SKM-1 treated with dmso at 0.1 percent for 144 hours (cell line): ENCODE results near the gene PMVK.

Experiments used
- DNase-seq: peaks from one replicate; lab custom pipeline; 2025; ENCODE audit not compliant: unreplicated experiment; lab: John Stamatoyannopoulos, UW

PMVK gene

GRCh38 chr1:154881820-154882535 is 54.5 kb downstream of the PMVK start:
- no peak for DNase-seq

DNA sequence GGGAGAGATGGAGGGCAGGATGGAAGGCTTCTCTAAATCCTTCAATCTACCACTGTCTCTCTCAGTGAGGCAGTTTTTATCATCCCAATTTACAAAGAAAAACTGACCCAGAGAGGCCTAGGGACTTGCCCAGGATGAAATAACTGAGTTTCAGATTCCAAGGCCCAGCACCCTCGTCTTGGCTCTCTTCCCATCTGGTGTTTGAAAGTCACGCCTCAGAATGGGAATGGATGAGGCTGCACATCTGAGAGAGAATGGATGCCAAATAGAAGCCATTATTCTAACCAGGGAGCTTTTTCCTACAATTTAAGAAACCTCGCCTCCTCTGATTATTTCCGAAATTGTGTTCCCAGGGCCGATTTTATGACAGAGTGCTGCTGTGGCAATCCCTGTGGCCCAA is 55.8 kb downstream of the PMVK start:
- DNase-seq: no peak

DNA sequence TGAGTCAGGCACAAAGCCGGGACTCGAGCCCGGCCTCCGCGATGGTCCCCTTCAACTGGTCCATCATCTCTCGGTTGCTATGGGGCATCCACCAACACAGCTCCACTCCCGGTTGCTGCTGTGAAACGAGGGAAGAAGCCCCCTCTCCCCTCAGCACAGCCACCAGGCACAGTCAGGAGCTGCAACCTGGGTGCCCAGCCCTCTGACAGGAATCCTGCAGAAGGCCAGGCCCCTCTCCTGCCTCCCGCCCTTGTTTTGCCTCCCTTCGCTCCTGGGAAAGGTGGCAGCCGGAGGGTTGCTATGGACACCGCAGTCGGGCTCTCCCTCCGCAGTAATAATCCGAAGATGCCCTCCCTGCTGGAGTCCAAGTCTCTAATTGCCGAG is 57.5 kb downstream of the PMVK start:
- no peak for DNase-seq

DNA sequence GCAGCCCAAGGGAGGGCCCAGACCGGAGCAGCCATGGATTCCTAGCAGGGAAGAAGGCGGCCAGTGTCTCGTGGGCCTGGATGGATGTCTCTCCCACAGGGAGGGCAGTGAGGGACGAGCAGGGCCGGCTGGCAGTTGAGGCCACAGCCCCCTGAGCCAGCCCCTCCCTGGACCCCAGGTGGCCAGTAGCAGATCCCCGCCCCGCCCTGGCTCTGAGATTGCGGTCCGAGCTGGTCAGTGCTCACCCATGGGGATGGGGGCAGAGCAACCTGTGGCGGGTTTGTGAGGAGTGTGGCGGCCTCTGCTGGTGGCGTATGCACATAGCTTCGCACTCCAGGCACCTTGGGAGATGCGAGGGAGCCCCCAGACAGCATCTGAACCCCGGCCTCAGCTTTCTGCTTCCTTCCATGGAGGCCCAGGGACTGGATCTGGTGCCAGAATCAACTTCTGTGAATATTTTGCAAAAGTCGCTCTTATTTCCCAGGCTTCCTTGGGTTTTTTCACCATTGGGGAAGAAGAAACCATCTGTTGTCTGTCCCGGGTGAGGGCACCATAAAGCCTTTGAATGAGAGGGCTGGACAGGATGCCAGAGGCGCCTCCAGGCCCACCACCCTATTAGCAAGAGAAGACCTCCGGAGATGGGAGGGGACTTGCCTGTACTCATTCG is 58.0 kb downstream of the PMVK start:
- DNase-seq: peak; percentile 78

DNA sequence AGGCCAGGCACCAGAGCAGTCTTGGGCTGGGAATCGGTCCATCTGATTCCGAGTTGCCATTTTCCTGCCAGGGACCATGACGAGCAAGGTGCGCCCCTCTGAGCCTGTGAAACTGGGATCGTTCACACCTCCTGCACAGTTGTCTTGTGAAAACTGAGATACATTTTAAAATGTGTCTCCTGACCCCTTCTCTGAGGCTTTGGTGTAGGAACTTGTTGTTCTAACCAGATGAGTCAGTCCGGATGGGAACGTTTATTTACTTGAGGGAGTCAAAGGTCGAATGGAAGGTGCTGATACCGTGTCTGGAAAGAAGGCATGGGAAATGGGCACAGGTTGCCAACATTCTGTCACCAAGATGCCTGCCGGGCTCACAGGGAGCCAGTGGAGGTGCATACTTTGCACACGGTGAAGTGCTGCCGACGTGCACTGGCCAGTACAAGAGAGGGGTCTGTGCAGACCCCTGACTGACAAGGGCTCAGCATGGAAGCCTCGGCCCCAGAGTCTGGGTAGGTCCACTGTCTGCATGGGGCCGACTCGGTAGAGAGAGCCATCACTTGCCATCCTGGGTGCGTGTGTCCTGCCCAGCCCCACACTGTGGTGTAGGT is 59.0 kb downstream of the PMVK start:
- DNase-seq: no peak

DNA sequence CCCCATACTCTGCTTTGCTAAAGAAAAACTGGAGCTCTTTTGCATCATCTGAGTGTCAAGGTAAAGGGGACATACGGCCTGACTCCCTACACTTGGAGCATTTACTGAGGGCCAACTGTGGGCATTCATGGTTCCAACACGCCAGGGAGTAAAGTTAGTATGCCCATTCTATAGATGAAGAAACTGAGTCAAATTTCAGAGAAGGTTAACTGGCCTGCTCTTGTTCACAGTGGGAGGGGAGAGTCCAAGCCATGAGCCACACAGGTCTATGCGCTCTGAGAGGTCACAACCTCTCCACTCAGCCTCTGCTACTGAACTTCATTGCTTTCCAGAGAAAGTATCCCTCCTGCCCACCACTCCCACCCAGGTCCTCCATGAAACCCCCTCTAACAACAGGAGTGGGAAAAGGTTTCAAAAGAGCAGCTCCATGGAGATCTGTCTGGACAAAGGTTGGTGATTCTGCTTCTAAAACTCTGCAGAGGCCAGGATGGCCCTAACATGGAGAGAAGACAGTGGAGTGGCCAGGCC is 59.6 kb downstream of the PMVK start:
- no peak for DNase-seq
